AG04450 (cell line): ENCODE data around the gene ZNF358. TPM values are rescaled to one million over a fixed set of nuclear protein-coding genes. Genes with fewer than 3 reads are reported as not detected.

ENCODE experiments used
- CTCF ChIA-PET: fragments of 300-600, 350-600 bp; formaldehyde crosslinking; extraction: SDS; loops from one replicate; lab custom pipeline; 2022; ENCODE audit warnings: antibody characterized with exemption, inconsistent platforms; lab: Charles Lee
- POLR2A ChIA-PET: fragments of 350-600 bp; formaldehyde crosslinking; extraction: SDS; loops from one replicate; lab custom pipeline; 2021; ENCODE audit warnings: antibody characterized with exemption, inconsistent platforms; lab: Yijun Ruan, JAX
- DNase-seq: peaks from one replicate; pipeline ENCODE4 v3.0.0-alpha.2; 2011; ENCODE audit warnings: low read depth, low spot score
- H3K27ac ChIP-seq: one replicate; pipeline ENCODE4 v1.5.1; 2012; ENCODE audit warnings: low read depth, low read length, control low read depth
- H3K27me3 ChIP-seq: one replicate; pipeline ENCODE4 v1.6.0; 2012; ENCODE audit warnings: low read length; ENCODE audit not compliant: control insufficient read depth, insufficient read depth
- H3K4me3 ChIP-seq: 2 replicates; pipeline ENCODE4 v1.5.1; 2011; ENCODE audit warnings: mild to moderate bottlenecking, low read depth, low read length, control low read depth
- H3K9me3 ChIP-seq: 2 replicates; pipeline ENCODE4 v1.5.1; 2012; ENCODE audit warnings: low read length; ENCODE audit not compliant: control insufficient read depth, insufficient read depth
- CTCF ChIP-seq: IDR thresholded peaks from 2 replicates; pipeline ENCODE4 v1.5.1; 2011; ENCODE audit warnings: low read depth, low read length, control low read depth, inconsistent platforms
- polyA plus RNA-seq: library from polyadenylated mRNA; depleted of rRNA; stranded (reverse); fragments of >200 nt; gene quantifications from 2 replicates; pipeline ENCODE4 v1.2.3, GENCODE V29; 2011

The ZNF358 gene
- polyA plus RNA-seq, 1 experiment, result 20.7 TPM

GRCh38 chr19:7554990-7555864 lies 39.3 kb downstream of the ZNF358 start:
- Histone ChIP-seq H3K9me3 (peaks cover 25% of the 10 kb centered on the region; the same call in 1 of the 2 replicates), H3K27me3 (no peaks in the 10 kb centered on the region), H3K4me3 (no peak overlapping the region), H3K27ac (no peak overlapping the region)
- CTCF ChIA-PET, result interaction anchor here (1.0 kb wide), 1 partner anchor 201 kb away, joined by 3 read pairs; no protein-coding TSS in a partner anchor
- no peak for TF ChIP-seq CTCF
- POLR2A ChIA-PET, result no interaction called here
- DNase-seq, result no peak

GRCh38 chr19:7556696-7557315 lies 40.9 kb downstream of the ZNF358 start:
- ChIA-PET CTCF (no interaction called here), POLR2A (no interaction called here)
- no peaks in the 10 kb centered on the region for H3K27me3 ChIP-seq
- no peak overlapping the region for H3K4me3 ChIP-seq
- peaks cover 21% of the 10 kb centered on the region; the same call in 1 of the 2 replicates for H3K9me3 ChIP-seq
- no peak for TF ChIP-seq CTCF
- H3K27ac ChIP-seq, result no peak overlapping the region
- DNase-seq, result no peak

- TF ChIP-seq CTCF, result no peak
- Histone ChIP-seq H3K9me3 (peaks cover 21% of the 10 kb centered on the region; the same call in 1 of the 2 replicates), H3K27ac (no peak overlapping the region), H3K27me3 (no peaks in the 10 kb centered on the region), H3K4me3 (no peak overlapping the region)
- ChIA-PET POLR2A (no interaction called here), CTCF (interaction anchor here (2.8 kb wide), 1 partner anchor 10 kb away, joined by 21 read pairs; no protein-coding TSS in a partner anchor)
- DNase-seq, result no peak
Observed at GRCh38 chr19:7558667-7559066, 42.8 kb downstream of the ZNF358 start.

GRCh38 chr19:7559102-7559501 lies 43.2 kb downstream of the ZNF358 start:
- ChIA-PET CTCF (interaction anchor here (1.2 to 2.8 kb wide), 2 partner anchors 9 to 122 kb away, joined by 4 to 21 read pairs; partner anchors contain the start of gene TRAPPC5), POLR2A (no interaction called here)
- H3K27ac ChIP-seq, result no peak overlapping the region
- H3K27me3 ChIP-seq, result no peaks in the 10 kb centered on the region
- DNase-seq, result no peak
- no peak for TF ChIP-seq CTCF
- peaks cover 21% of the 10 kb centered on the region; the same call in 1 of the 2 replicates for H3K9me3 ChIP-seq
- H3K4me3 ChIP-seq, result no peak overlapping the region
